Liver (tissue), 3 donors: Measurements from ENCODE around the gene TRIM51.

Source experiments
- ATF3 ChIP-seq: IDR thresholded peaks from 2 replicates; pipeline ENCODE4 v1.6.1; 2016; ENCODE audit warnings: antibody characterized with exemption
- CTCF ChIP-seq: fragments of 150-350 bp; IDR thresholded peaks from 2 replicates; pipeline ENCODE4 v1.5.1; 2017; ENCODE audit warnings: improper control_type of control experiment, low read depth, low read length; ENCODE audit not compliant: missing input control
- EGR1 ChIP-seq, 2 donors: IDR thresholded peaks; 2 replicates each; pipeline ENCODE4 v1.6.1; 2016 to 2018; ENCODE audit warnings: antibody characterized with exemption in 2 of 2, low read depth in 2 of 2
- FOXA1 ChIP-seq: IDR thresholded peaks from 2 replicates; pipeline ENCODE4 v1.6.1; 2016; ENCODE audit warnings: antibody characterized with exemption
- GABPA ChIP-seq, 2 donors: IDR thresholded peaks in 1 of 2; conservative IDR thresholded peaks in 1 of 2; 2 replicates each; pipeline ENCODE4 v1.6.1; 2016; ENCODE audit warnings: antibody characterized with exemption in 2 of 2, mild to moderate bottlenecking in 1 of 2, moderate library complexity in 1 of 2
- JUND ChIP-seq, 2 donors: IDR thresholded peaks; 2 replicates each; pipeline ENCODE4 v1.6.1; 2016; ENCODE audit warnings: antibody characterized with exemption in 2 of 2
- NR2F2 ChIP-seq: IDR thresholded peaks from 2 replicates; pipeline ENCODE4 v1.6.1; 2016; ENCODE audit warnings: antibody characterized with exemption
- RAD21 ChIP-seq, 2 donors: IDR thresholded peaks; 2 replicates each; pipeline ENCODE4 v1.6.1; 2016; ENCODE audit warnings: antibody characterized with exemption in 2 of 2, mild to moderate bottlenecking in 2 of 2
- REST ChIP-seq: IDR thresholded peaks from 2 replicates; pipeline ENCODE4 v1.6.1; 2016; ENCODE audit warnings: antibody characterized with exemption, mild to moderate bottlenecking
- RXRA ChIP-seq, 2 donors: IDR thresholded peaks; 2 replicates each; pipeline ENCODE4 v1.6.1; 2017 to 2018; ENCODE audit warnings: antibody characterized with exemption in 2 of 2, mild to moderate bottlenecking in 1 of 2
- TAF1 ChIP-seq: conservative IDR thresholded peaks from 2 replicates; pipeline ENCODE4 v1.6.1; 2016; ENCODE audit warnings: antibody characterized with exemption, mild to moderate bottlenecking
- YY1 ChIP-seq: IDR thresholded peaks from 2 replicates; pipeline ENCODE4 v1.6.1; 2016; ENCODE audit warnings: antibody characterized with exemption, mild to moderate bottlenecking
- TF ChIP-seq, protein P1 (sequence below): IDR thresholded peaks from 2 replicates; pipeline ENCODE4 v1.6.1; 2016; ENCODE audit warnings: antibody characterized with exemption
- TF ChIP-seq, protein P2 (sequence below): IDR thresholded peaks from 2 replicates; pipeline ENCODE4 v1.6.1; 2016; ENCODE audit warnings: antibody characterized with exemption
- donor health status: healthy.
- donor health status: healthy.

- no peak for TF ChIP-seq EGR1 (IDR thresholded peaks at IDR 0.05; ENCODE audit: low read depth in 2 of 2)
- TF ChIP-seq, protein P1, sequence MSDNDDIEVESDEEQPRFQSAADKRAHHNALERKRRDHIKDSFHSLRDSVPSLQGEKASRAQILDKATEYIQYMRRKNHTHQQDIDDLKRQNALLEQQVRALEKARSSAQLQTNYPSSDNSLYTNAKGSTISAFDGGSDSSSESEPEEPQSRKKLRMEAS: no peak
- TF ChIP-seq FOXA1: no peak
- no peak for TF ChIP-seq YY1
- TF ChIP-seq CTCF: no peak
- TF ChIP-seq REST: no peak
- TF ChIP-seq GABPA (IDR thresholded peaks at IDR 0.05 in 1 of 2, conservative IDR thresholded peaks at IDR 0.05 in 1 of 2): no peak
- TF ChIP-seq TAF1: no peak
- TF ChIP-seq, protein P2, sequence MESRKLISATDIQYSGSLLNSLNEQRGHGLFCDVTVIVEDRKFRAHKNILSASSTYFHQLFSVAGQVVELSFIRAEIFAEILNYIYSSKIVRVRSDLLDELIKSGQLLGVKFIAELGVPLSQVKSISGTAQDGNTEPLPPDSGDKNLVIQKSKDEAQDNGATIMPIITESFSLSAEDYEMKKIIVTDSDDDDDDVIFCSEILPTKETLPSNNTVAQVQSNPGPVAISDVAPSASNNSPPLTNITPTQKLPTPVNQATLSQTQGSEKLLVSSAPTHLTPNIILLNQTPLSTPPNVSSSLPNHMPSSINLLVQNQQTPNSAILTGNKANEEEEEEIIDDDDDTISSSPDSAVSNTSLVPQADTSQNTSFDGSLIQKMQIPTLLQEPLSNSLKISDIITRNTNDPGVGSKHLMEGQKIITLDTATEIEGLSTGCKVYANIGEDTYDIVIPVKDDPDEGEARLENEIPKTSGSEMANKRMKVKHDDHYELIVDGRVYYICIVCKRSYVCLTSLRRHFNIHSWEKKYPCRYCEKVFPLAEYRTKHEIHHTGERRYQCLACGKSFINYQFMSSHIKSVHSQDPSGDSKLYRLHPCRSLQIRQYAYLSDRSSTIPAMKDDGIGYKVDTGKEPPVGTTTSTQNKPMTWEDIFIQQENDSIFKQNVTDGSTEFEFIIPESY: no peak
- TF ChIP-seq RAD21 (IDR thresholded peaks at IDR 0.05): no peak
- TF ChIP-seq RXRA (IDR thresholded peaks at IDR 0.05): no peak
- no peak for TF ChIP-seq JUND (IDR thresholded peaks at IDR 0.05)
- TF ChIP-seq NR2F2: no peak
- no peak for TF ChIP-seq ATF3
These were observed 35.6 kb upstream of the TRIM51 start for GRCh38 chr11:55847453-55847852.
